ENCODE results near the gene TMEM52.

DNA sequence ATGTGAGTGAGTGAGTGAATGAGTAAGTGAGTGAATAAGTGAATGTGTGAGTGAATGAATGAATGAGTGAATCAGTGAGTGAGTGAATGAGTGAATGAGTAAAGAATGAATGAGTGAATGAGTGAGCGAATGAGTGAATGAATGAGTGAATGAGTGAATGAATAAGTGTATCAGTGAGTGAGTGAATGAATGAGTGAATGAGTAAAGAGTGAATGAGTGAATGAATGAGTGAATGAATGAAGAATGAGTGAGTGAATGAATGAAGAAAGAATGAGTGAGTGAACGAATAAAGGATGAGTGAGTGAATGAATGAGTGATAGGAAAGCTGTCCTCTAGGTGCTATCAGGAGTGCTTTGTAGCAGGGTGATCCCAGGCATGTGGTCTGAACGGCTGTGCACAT lies 48.8 kb upstream of the TMEM52 start:
- no peak for TF ChIP-seq ZBTB20 (CRISPR knock-in tag; IDR thresholded peaks at IDR 0.05; ENCODE audit: borderline replicate concordance, low read depth)
- TF ChIP-seq, protein P1, sequence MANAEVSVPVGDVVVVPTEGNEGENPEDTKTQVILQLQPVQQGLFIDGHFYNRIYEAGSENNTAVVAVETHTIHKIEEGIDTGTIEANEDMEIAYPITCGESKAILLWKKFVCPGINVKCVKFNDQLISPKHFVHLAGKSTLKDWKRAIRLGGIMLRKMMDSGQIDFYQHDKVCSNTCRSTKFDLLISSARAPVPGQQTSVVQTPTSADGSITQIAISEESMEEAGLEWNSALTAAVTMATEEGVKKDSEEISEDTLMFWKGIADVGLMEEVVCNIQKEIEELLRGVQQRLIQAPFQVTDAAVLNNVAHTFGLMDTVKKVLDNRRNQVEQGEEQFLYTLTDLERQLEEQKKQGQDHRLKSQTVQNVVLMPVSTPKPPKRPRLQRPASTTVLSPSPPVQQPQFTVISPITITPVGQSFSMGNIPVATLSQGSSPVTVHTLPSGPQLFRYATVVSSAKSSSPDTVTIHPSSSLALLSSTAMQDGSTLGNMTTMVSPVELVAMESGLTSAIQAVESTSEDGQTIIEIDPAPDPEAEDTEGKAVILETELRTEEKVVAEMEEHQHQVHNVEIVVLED (CRISPR knock-in tag; IDR thresholded peaks at IDR 0.05; ENCODE audit: borderline replicate concordance): no peak
